Uterus (tissue), 4 donors: ENCODE results near the gene ANKS6. TPM values are rescaled to one million over a fixed set of nuclear protein-coding genes. Genes with fewer than 3 reads are reported as not detected.
A peak's percentile ranks its signal among the peaks of the same experiment; 100 is the strongest.

Experiments used
- DNase-seq, 2 donors: peaks; one replicate each; pipeline ENCODE4 v3.0.0-alpha.2; 2019 to 2020
- H3K27ac ChIP-seq, 2 donors: fragments of 200-600 bp; sonication (generic); 1 replicate in 1 of 2; 2 replicates in 1 of 2; pipeline ENCODE4 v1.5.1; 2016 to 2018
- H3K27me3 ChIP-seq, 2 donors: fragments of 200-600 bp; sonication (generic); one replicate each; pipeline ENCODE4 v1.5.1; 2018 to 2019; ENCODE audit warnings: control low read depth in 1 of 2
- H3K36me3 ChIP-seq, 2 donors: fragments of 200-600 bp; sonication (generic); one replicate each; pipeline ENCODE4 v1.5.1; 2019; ENCODE audit warnings: control low read depth in 1 of 2
- H3K4me1 ChIP-seq, 2 donors: fragments of 200-600 bp; sonication (generic); one replicate each; pipeline ENCODE4 v1.5.1; 2018 to 2019; ENCODE audit warnings: control low read depth in 1 of 2
- H3K4me3 ChIP-seq, 2 donors: fragments of 200-600 bp; sonication (generic); 1 replicate in 1 of 2; 2 replicates in 1 of 2; pipeline ENCODE4 v1.5.1; 2018 to 2019; ENCODE audit warnings: mild to moderate bottlenecking in 1 of 2
- H3K9me3 ChIP-seq, 2 donors: fragments of 200-600 bp; sonication (generic); one replicate each; pipeline ENCODE4 v1.5.1; 2019; ENCODE audit warnings: control low read depth in 1 of 2
- POLR2A ChIP-seq, 2 donors: fragments of 450-650 bp; IDR thresholded peaks; one replicate each; pipeline ENCODE4 v1.6.1; 2016; ENCODE audit warnings: antibody characterized with exemption in 2 of 2, mild to moderate bottlenecking in 1 of 2, moderate library complexity in 1 of 2
- intact Hi-C: fragments of 100-400 bp; cut with DNase I; formaldehyde crosslinking; loops from one replicate; pipeline ENCODE4 v1.15.1; 2023; ENCODE audit warnings: low total_unique reads
- total RNA-seq, 4 donors: library from RNA; depleted of rRNA in 3 of 4; stranded (reverse); fragments of >200 nt in 3 of 4; gene quantifications; one replicate each; pipeline versions ENCODE4 v1.1.0 to v1.2.4, GENCODE V29; 2014 to 2023
- TF ChIP-seq, protein P1 (sequence below), 4 experiments: fragments of 200-600 bp in 2 of 4; fragments of 450-650 bp in 2 of 4; sonication (generic) in 2 of 4; IDR thresholded peaks; one replicate each; pipeline ENCODE4 v1.5.1; 2016 to 2019; ENCODE audit warnings: antibody characterized with exemption in 4 of 4, mild to moderate bottlenecking in 2 of 4, moderate library complexity in 1 of 4
- donor health status: DM: yes; HTN: yes; CAD: no.

Gene ANKS6
- total RNA-seq, 4 donors from 2014 or later = 2.6 to 26.9 (median 13.7) TPM

DNA sequence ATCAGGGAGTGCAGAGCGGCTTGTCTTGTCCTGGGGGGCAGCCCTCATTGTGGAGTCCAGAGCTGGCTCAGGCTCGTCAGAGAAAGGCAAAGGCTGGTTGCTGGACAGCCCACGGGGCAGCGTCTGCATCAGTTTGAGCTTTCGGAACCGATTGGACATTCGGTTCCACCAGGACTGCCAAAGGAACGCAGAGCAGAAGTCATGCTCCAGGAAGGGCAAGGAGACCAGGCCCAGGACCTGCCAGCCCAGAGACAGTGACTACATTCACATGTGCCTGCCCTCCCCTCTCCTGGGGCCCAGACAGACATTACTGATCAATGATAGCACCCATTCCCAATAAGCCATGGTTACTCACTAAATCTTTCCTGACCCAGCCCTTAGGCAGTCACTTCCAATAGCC is 18.1 kb downstream of the ANKS6 start:
- DNase-seq = no peak
- H3K9me3 ChIP-seq = no peaks in the 10 kb centered on the region
- no peak for TF ChIP-seq POLR2A (IDR thresholded peaks at IDR 0.05)
- TF ChIP-seq, protein P1, sequence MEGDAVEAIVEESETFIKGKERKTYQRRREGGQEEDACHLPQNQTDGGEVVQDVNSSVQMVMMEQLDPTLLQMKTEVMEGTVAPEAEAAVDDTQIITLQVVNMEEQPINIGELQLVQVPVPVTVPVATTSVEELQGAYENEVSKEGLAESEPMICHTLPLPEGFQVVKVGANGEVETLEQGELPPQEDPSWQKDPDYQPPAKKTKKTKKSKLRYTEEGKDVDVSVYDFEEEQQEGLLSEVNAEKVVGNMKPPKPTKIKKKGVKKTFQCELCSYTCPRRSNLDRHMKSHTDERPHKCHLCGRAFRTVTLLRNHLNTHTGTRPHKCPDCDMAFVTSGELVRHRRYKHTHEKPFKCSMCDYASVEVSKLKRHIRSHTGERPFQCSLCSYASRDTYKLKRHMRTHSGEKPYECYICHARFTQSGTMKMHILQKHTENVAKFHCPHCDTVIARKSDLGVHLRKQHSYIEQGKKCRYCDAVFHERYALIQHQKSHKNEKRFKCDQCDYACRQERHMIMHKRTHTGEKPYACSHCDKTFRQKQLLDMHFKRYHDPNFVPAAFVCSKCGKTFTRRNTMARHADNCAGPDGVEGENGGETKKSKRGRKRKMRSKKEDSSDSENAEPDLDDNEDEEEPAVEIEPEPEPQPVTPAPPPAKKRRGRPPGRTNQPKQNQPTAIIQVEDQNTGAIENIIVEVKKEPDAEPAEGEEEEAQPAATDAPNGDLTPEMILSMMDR (IDR thresholded peaks at IDR 0.05) = no peak
- H3K4me3 ChIP-seq = no peak overlapping the region
- no peaks in the 10 kb centered on the region for H3K27me3 ChIP-seq
- H3K36me3 ChIP-seq = no peaks in the 10 kb centered on the region
- no peaks in the 10 kb centered on the region for H3K4me1 ChIP-seq
- intact Hi-C loops = no loop called here
- no peak overlapping the region for H3K27ac ChIP-seq

DNA sequence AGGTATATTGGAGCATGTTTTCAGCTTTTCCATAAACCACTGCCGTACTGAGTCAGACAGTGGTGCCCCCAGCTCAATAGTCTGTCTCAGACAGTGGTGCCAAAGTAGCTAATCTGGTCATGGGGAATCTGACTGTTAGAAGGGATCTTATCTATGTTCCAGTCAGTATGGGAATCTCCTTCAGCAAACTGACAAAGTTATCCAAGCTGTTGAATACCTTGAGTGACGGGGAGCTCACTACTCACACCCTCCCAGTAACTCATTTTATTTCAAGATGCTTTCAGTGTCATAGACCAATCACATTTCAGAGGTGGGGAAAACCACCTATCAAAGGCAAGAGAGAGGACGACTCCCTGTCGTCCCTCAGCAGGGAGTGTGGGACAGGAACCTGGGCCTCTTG is 18.7 kb downstream of the ANKS6 start:
- intact Hi-C loops = no loop called here
- no peak overlapping the region for H3K27ac ChIP-seq
- H3K27me3 ChIP-seq = no peaks in the 10 kb centered on the region
- TF ChIP-seq POLR2A (IDR thresholded peaks at IDR 0.05) = no peak
- TF ChIP-seq, protein P1 (IDR thresholded peaks at IDR 0.05) = no peak
- H3K36me3 ChIP-seq = no peaks in the 10 kb centered on the region
- H3K4me1 ChIP-seq = no peaks in the 10 kb centered on the region
- DNase-seq = no peak
- no peak overlapping the region for H3K4me3 ChIP-seq
- H3K9me3 ChIP-seq = no peaks in the 10 kb centered on the region

DNA sequence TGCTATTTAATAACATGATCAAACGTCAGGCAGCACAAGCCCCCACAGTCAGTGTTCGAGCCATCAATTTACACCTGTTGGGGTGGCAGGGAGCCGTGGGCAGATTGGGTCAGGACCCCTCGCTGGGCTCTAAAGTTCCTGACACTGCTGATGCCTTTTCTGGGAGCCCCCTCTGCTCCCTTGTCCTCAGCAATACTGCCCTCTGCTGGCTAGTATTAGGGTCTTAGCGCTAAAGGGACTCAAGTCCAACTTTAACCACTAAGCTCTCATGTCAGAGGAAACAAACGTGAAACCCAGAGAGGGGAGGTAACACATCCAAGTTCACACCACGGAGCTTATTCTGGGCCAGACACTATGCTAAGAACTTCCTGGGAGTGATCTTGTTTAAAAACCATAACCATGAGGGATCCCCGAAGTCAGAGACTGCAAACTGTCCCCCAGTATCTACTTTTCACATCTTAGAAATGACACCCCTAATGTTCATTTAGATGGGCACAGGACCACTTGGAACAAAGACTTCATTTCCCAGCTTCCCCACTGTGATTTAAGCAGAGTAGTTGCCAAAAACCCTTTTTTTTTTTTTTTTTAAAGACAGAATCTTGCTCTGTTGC is 20.4 kb downstream of the ANKS6 start:
- peak in 1 of 2 donors; percentile 34 for DNase-seq
- Histone ChIP-seq H3K9me3 (no peaks in the 10 kb centered on the region), H3K4me1 (no peaks in the 10 kb centered on the region), H3K4me3 (no peak overlapping the region), H3K36me3 (no peaks in the 10 kb centered on the region), H3K27ac (no peak overlapping the region), H3K27me3 (no peaks in the 10 kb centered on the region)
- intact Hi-C loops = no loop called here
- TF ChIP-seq, protein P1 (IDR thresholded peaks at IDR 0.05) = peak; percentile 25 to 49 (median 40)
- TF ChIP-seq POLR2A (IDR thresholded peaks at IDR 0.05) = no peak

DNA sequence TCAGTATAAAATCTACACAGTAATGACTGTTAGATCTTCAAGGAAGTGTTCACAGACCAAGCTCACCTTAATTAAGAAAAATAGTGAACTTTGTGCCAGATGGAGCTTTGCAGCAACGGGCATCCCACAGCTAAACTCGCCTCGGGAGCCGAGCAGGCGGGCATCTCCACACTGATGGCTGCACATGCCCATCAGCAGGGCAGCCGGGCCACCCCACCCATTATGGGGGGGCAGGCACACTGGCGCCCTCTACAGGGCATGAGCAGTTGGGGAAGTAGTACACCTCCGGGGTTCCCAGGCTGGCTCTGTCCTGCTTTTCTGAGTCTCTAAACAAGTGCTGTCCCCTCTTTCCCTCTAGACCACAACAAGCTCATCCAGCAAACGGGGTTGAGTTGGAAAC is 21.6 kb downstream of the ANKS6 start:
- H3K4me1 ChIP-seq = no peaks in the 10 kb centered on the region
- no peak overlapping the region for H3K27ac ChIP-seq
- intact Hi-C loops = no loop called here
- DNase-seq = no peak
- no peak for TF ChIP-seq POLR2A (IDR thresholded peaks at IDR 0.05)
- TF ChIP-seq, protein P1 (IDR thresholded peaks at IDR 0.05) = no peak
- H3K9me3 ChIP-seq = no peaks in the 10 kb centered on the region
- no peak overlapping the region for H3K4me3 ChIP-seq
- no peaks in the 10 kb centered on the region for H3K36me3 ChIP-seq
- no peaks in the 10 kb centered on the region for H3K27me3 ChIP-seq

DNA sequence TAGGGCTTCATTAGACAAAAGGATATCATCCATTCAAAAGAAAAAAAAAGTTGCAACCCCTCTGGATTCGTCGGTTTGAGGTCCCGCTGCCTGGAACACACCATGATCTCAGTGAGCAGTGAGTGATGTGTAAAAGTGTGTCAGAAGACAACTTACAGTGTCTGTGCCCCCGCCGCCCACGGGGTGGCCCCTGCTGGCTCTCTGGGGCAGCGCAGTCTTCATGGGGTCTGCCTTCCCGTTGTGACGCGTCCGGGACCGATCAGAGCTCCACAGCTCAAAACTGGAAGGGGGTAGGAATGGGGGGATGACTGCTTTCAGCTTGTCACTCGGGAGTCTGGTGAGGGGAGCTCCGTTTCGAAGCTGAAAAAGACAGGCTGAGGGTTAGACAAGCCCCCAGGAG is 22.6 kb downstream of the ANKS6 start:
- TF ChIP-seq, protein P1 (IDR thresholded peaks at IDR 0.05) = no peak
- TF ChIP-seq POLR2A (IDR thresholded peaks at IDR 0.05) = no peak
- Histone ChIP-seq H3K36me3 (no peaks in the 10 kb centered on the region), H3K4me3 (no peak overlapping the region), H3K4me1 (no peaks in the 10 kb centered on the region), H3K27ac (no peak overlapping the region), H3K27me3 (no peaks in the 10 kb centered on the region), H3K9me3 (no peaks in the 10 kb centered on the region)
- intact Hi-C loops = no loop called here
- no peak for DNase-seq
